GM10266 (cell line): ENCODE measurements around the gene WDHD1.
"Not testable (repeated sequence)": the region's sequence is repeated elsewhere in the genome, so short reads cannot be mapped to it uniquely, and the experiment has no call there.

Experiments used
- DNase-seq: peaks from one replicate; pipeline ENCODE4 v3.0.0; 2012; ENCODE audit errors: extremely low spot score
- CTCF ChIP-seq: IDR thresholded peaks from 2 replicates; pipeline ENCODE4 v1.5.1; 2012; ENCODE audit warnings: mild to moderate bottlenecking, low read depth; ENCODE audit not compliant: control insufficient read depth, insufficient read depth; ENCODE audit errors: missing control alignments

The WDHD1 gene

GRCh38 chr14:55026441-55026792 is 482 bp downstream of the WDHD1 start:
- TF ChIP-seq CTCF = no peak
- DNase-seq = no peak

DNA sequence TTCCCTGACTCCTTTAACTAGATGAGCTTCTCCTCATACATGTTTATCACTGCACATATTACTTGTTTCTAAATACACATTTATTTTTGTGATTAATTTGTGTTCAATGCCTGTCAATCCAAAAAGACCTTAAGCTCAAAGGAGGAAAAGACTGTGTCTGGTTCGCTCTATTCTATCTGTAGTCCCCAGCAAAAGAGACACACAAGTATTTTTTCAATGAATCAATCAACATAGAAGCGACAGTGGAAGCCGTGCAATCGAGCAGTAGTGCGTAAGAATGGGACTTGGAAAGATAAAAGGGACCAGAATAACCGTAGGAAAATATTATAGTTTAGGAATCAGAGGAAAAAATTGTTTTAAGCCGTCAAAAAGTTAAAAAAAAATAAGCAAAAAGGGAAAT is 951 bp downstream of the WDHD1 start:
- TF ChIP-seq CTCF = no peak
- DNase-seq = no peak

DNA sequence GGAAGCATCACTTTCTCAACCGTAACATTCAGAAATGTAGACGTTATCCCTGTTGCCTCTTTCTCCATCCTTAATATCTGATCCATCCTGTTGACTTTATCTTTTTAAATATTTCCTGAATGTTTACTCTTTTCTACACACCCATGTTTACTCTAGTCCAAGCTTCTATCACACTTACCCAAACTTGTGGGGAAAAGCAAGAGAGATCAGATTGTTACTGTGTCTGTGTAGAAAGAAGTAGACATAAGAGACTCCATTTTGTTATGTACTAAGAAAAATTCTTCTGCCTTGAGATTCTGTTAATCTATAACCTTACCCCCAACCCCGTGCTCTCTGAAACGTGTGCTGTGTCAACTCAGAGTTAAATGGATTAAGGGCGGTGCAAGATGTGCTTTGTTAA is 2.5 kb downstream of the WDHD1 start:
- DNase-seq = not testable (repeated sequence)

DNA sequence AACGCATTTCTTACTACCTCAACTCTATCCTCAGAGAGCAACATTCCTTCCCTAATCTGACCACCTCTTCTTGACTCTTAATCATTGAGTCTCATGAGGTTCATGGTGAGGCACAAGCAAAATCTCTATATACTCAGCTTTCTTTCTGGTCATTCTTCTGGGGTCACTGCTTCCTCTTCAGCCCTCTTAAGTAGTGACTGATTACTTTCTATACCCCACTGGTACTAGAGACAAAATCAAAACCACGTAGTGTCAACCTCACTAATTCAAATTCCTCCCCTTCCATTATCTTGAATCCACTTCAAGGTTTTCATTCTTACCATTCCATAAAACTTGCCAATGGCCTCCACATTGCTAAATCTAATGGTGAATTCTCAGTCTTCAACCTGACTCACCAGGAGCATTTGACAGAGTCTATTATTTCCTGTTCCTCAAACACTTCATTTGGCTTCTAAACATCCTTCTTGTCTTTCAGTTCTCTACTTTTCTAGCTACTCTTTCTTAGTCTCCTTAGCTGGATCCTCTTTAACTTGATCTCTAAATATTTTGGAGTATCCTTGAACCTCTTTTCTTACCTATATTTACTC is 6.8 kb downstream of the WDHD1 start:
- TF ChIP-seq CTCF = no peak
- DNase-seq = no peak

- TF ChIP-seq CTCF = no peak
- DNase-seq = no peak
These were observed 11.9 kb downstream of the WDHD1 start for GRCh38 chr14:55015006-55015405.

GRCh38 chr14:55005071-55005470 is 21.8 kb downstream of the WDHD1 start:
- TF ChIP-seq CTCF = no peak
- DNase-seq = no peak

DNA sequence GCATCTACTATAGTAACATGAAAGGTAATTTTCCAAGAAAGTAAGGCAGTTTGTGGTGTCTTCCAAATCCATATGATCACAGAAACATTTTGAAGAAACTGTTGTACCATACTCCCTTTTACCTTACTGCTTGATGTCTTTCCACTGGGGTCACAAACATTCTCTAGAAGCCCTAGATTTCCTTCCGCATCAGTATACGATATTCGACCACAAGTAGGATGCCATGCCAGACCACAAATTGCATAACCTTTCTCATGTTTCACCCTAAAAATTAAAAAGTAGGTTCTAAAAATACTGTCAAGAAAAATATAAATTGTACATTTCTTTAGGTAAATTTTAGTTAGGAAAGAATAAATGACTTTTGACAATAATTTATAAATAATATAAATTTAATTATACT is 26.5 kb downstream of the WDHD1 start:
- DNase-seq = no peak
- no peak for TF ChIP-seq CTCF

DNA sequence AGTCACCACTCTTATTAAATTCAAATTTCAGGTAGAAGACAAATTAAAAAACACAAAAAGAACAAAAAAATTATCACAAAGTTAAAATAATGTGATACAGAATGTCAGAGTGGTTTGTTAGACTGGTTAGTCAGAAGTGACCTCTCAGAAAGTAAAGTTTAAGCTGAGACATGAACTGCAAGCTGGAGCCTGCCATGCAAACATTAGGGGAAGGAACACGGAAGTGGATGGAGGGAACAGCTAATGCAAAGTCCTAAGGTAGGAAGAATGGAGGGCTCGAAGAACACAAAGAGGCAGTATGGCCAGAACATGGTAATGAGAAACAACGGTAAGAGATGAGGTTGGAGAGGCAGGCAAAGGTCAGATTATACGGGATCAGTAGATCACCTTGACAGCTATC is 41.7 kb downstream of the WDHD1 start:
- no peak for TF ChIP-seq CTCF
- DNase-seq = no peak
